GM18909 (cell line): ENCODE results near the gene PCBP1.
"Not testable (repeated sequence)": the region's sequence is repeated elsewhere in the genome, so short reads cannot be mapped to it uniquely, and the experiment has no call there.

Source experiments
- ATAC-seq: cut with Tn5 transposase; IDR thresholded peaks from one replicate; pipeline ENCODE4 v1.9.1; 2021; ENCODE audit warnings: mild to moderate bottlenecking; ENCODE audit not compliant: unreplicated experiment, poor library complexity

Gene PCBP1

GRCh38 chr2:70080610-70081200, 6.6 kb upstream of the PCBP1 start:
- no peak for ATAC-seq

GRCh38 chr2:70081221-70081620, 6.1 kb upstream of the PCBP1 start:
- no peak for ATAC-seq

- ATAC-seq, result peak; percentile 42
These were observed 3.7 kb upstream of the PCBP1 start for GRCh38 chr2:70083344-70084156.

- ATAC-seq, result no peak
These were observed 2.1 kb upstream of the PCBP1 start for GRCh38 chr2:70084973-70085710.

- no peak for ATAC-seq
These were observed 1.5 kb upstream of the PCBP1 start for GRCh38 chr2:70085711-70086277.

GRCh38 chr2:70086278-70086837, 919 bp upstream of the PCBP1 start:
- ATAC-seq, result peak; percentile 33

- ATAC-seq, result no peak
These were observed 673 bp downstream of the PCBP1 start for GRCh38 chr2:70087702-70088597.

- ATAC-seq, result no peak
These were observed 1.4 kb downstream of the PCBP1 start for GRCh38 chr2:70088598-70089219.

- no peak for ATAC-seq
These were observed 2.1 kb downstream of the PCBP1 start for GRCh38 chr2:70089220-70089982.

- ATAC-seq, result no peak
These were observed 2.8 kb downstream of the PCBP1 start for GRCh38 chr2:70089983-70090525.

GRCh38 chr2:70090706-70091334, 3.5 kb downstream of the PCBP1 start:
- ATAC-seq, result no peak

GRCh38 chr2:70091364-70091763, 4.1 kb downstream of the PCBP1 start:
- no peak for ATAC-seq

- ATAC-seq, result no peak
These were observed 4.5 kb downstream of the PCBP1 start for GRCh38 chr2:70091816-70092215.

GRCh38 chr2:70092576-70093243, 5.4 kb downstream of the PCBP1 start:
- ATAC-seq, result not testable (repeated sequence)

GRCh38 chr2:70094171-70094977, 7.1 kb downstream of the PCBP1 start:
- peak; percentile 45 for ATAC-seq

GRCh38 chr2:70094978-70095719, 7.9 kb downstream of the PCBP1 start:
- ATAC-seq, result peak; percentile 65
